K562 (cell line): ENCODE results near the gene GCSH. TPM values are rescaled to one million over a fixed set of nuclear protein-coding genes. Genes with fewer than 3 reads are reported as not detected.

ENCODE experiments used
- ATAC-seq: fragments of 200-7000 bp; cut with Tn5 transposase; 3 replicates; pipeline ENCODE4 v1.9.1; 2020; ENCODE audit warnings: moderate library complexity
- BruUV-seq: library from RNA; stranded (reverse); fragments of 400-500 nt; replicated peaks from 2 replicates; lab custom pipeline; 2021; lab: Mats Ljungman, UMichigan
- CTCF ChIA-PET: fragments of 300-600 bp; formaldehyde crosslinking; extraction: SDS; loops from one replicate; lab custom pipeline; 2021; ENCODE audit warnings: low intra/inter-chr PET ratio; lab: Yijun Ruan, JAX
- POLR2A ChIA-PET: fragments of 300-600, 350-650 bp; sonication (Branson Sonifier 250); formaldehyde crosslinking; extraction: SDS; loops from one replicate; lab custom pipeline; 2021; ENCODE audit warnings: antibody characterized with exemption, inconsistent platforms; lab: Yijun Ruan, JAX
- DNase-seq, 4 experiments: peaks; one replicate each; pipeline versions ENCODE4 v3.0.0 to v3.0.0-alpha.2; 2011 to 2018; ENCODE audit warnings: low spot score in 3 of 4, mixed read lengths in 3 of 4; ENCODE audit errors: extremely low read depth in 1 of 4
- FAIRE-seq: peaks from 2 replicates; lab custom pipeline; 2011; peaks lifted over from hg19 to GRCh38; lab: Jason Lieb, UNC
- H2AFZ ChIP-seq: 2 replicates; pipeline ENCODE4 v1.6.0; 2011; ENCODE audit warnings: low read depth, low read length, control low read depth, inconsistent platforms
- H3K27ac ChIP-seq: fragments of 200-600 bp; 3 replicates; pipeline ENCODE4 v1.8.0; 2011; ENCODE audit warnings: low read depth, mild to moderate bottlenecking, control low read depth, inconsistent platforms, low read length, moderate library complexity, mixed read lengths; ENCODE audit errors: extremely low read depth
- H3K27me3 ChIP-seq, 2 experiments: fragments of 300-600 bp in 1 of 2; 2 replicates in 1 of 2; 3 replicates in 1 of 2; pipeline versions ENCODE4 v1.6.0 to v1.8.0; 2011; ENCODE audit warnings: inconsistent platforms in 2 of 2, low read length in 2 of 2, mild to moderate bottlenecking in 1 of 2, mixed read lengths in 1 of 2, moderate library complexity in 1 of 2; ENCODE audit not compliant: control insufficient read depth in 2 of 2, insufficient read depth in 2 of 2
- H3K36me3 ChIP-seq: fragments of 300-600 bp; 3 replicates; pipeline ENCODE4 v1.8.0; 2011; ENCODE audit warnings: mild to moderate bottlenecking, low read length, inconsistent platforms; ENCODE audit not compliant: control insufficient read depth, insufficient read depth
- H3K4me1 ChIP-seq, 2 experiments: fragments of 200-600 bp in 1 of 2; replicated peaks in 1 of 2; 2 replicates in 1 of 2; 3 replicates in 1 of 2; pipeline versions ENCODE4 v1.5.1 to v1.8.0; 2011; ENCODE audit warnings: inconsistent platforms in 2 of 2, low read length in 2 of 2, mild to moderate bottlenecking in 1 of 2, mixed read lengths in 1 of 2, moderate library complexity in 1 of 2; ENCODE audit not compliant: control insufficient read depth in 2 of 2, insufficient read depth in 2 of 2
- H3K4me2 ChIP-seq: 2 replicates; pipeline ENCODE4 v1.6.1; 2011; ENCODE audit warnings: low read length, control low read depth, inconsistent platforms, mixed read lengths; ENCODE audit not compliant: insufficient read depth
- H3K4me3 ChIP-seq: fragments of 200-600 bp; sonication (generic), shearing (Covaris generic); 2 replicates; pipeline ENCODE4 v1.5.1; 2016; ENCODE audit warnings: control low read depth, inconsistent platforms
- H3K79me2 ChIP-seq: fragments of 200-600 bp; 3 replicates; pipeline ENCODE4 v1.8.0; 2011; ENCODE audit warnings: low read length, inconsistent platforms; ENCODE audit not compliant: control insufficient read depth, insufficient read depth
- H3K9ac ChIP-seq, 2 experiments: 2 replicates each; pipeline versions ENCODE4 v1.6.0 to v1.6.1; 2011; ENCODE audit warnings: low read depth in 2 of 2, low read length in 2 of 2, control low read depth in 1 of 2, inconsistent platforms in 1 of 2, mild to moderate bottlenecking in 1 of 2, mixed read lengths in 1 of 2; ENCODE audit not compliant: insufficient read depth in 1 of 2
- H3K9me1 ChIP-seq: one replicate; pipeline ENCODE4 v1.6.0; 2011; ENCODE audit warnings: inconsistent platforms, mild to moderate bottlenecking, low read length, moderate library complexity; ENCODE audit not compliant: control insufficient read depth, insufficient read depth
- H3K9me3 ChIP-seq: replicated peaks from 2 replicates; pipeline ENCODE4 v1.5.1; 2011; ENCODE audit warnings: low read depth, low read length, inconsistent platforms; ENCODE audit not compliant: control insufficient read depth, insufficient read depth
- H4K20me1 ChIP-seq: replicated peaks from 2 replicates; pipeline ENCODE4 v1.6.1; 2011; ENCODE audit warnings: low read length, inconsistent platforms, mixed read lengths; ENCODE audit not compliant: control insufficient read depth, insufficient read depth
- BMI1 ChIP-seq: fragments of 150-350 bp; IDR thresholded peaks from 2 replicates; pipeline ENCODE4 v1.6.1; 2014; ENCODE audit warnings: low read length
- BRF1 ChIP-seq: IDR thresholded peaks from 3 replicates; pipeline ENCODE4 v1.6.1; 2011; ENCODE audit warnings: borderline replicate concordance, mild to moderate bottlenecking; ENCODE audit not compliant: insufficient read length; ENCODE audit errors: extremely low read depth
- CREM ChIP-seq: IDR thresholded peaks from 2 replicates; pipeline ENCODE4 v1.6.1; 2014; ENCODE audit warnings: antibody characterized with exemption, low read depth
- ETV1 ChIP-seq: fragments of 450-650 bp; conservative IDR thresholded peaks from 2 replicates; pipeline ENCODE4 v1.6.1; 2016; ENCODE audit warnings: missing genetic modification characterization, control low read depth, low read depth, missing compliant biosample characterization
- EZH2 ChIP-seq: IDR thresholded peaks from 2 replicates; pipeline ENCODE4 v1.6.1; 2012; ENCODE audit warnings: low read depth, mild to moderate bottlenecking, inconsistent platforms, low read length, borderline replicate concordance
- GABPB2 ChIP-seq: fragments of 250-450 bp; sonication (Bioruptor Pico); conservative IDR thresholded peaks from 2 replicates; pipeline ENCODE4 v1.5.1; 2021; ENCODE audit warnings: mild to moderate bottlenecking
- HSF4 ChIP-seq: fragments of 250-450 bp; sonication (Bioruptor Pico); IDR thresholded peaks from 2 replicates; pipeline ENCODE4 v2.1.2; 2022; ENCODE audit warnings: mild to moderate bottlenecking, moderate library complexity, borderline replicate concordance
- PHTF2 ChIP-seq: fragments of 250-450 bp; sonication (Bioruptor Pico); IDR thresholded peaks from 2 replicates; pipeline ENCODE4 v1.5.0; 2021; ENCODE audit warnings: mild to moderate bottlenecking
- POLR2AphosphoS2 ChIP-seq: IDR thresholded peaks from 2 replicates; pipeline ENCODE4 v1.6.1; 2012; ENCODE audit warnings: low read length, improper control_type of control experiment
- RBM39 ChIP-seq: fragments of 200-400 bp; formaldehyde crosslinking; optimal IDR thresholded peaks from 2 replicates; pipeline ENCODE3; 2018; ENCODE audit warnings: low read depth, low read length
- SRSF3 ChIP-seq: fragments of 200-400 bp; formaldehyde crosslinking; IDR thresholded peaks from 2 replicates; pipeline ENCODE4 v1.6.1; 2016; ENCODE audit warnings: mild to moderate bottlenecking, low read length, moderate library complexity; ENCODE audit not compliant: insufficient read depth
- TFAM ChIP-seq: fragments of 250-450 bp; sonication (Bioruptor Pico); conservative IDR thresholded peaks from 2 replicates; pipeline ENCODE4 v1.5.0; 2021; ENCODE audit warnings: mild to moderate bottlenecking, moderate library complexity
- TOE1 ChIP-seq, 2 experiments: fragments of 450-650 bp in 1 of 2; sonication (generic) in 1 of 2; formaldehyde crosslinking in 1 of 2; IDR thresholded peaks; 2 replicates each; pipeline versions ENCODE4 v1.7.1 to v1.8.0; 2016 to 2022; ENCODE audit warnings: borderline replicate concordance in 2 of 2, mild to moderate bottlenecking in 2 of 2, antibody characterized with exemption in 1 of 2, inconsistent platforms in 1 of 2, low read depth in 1 of 2, missing genetic modification reagents in 1 of 2, moderate library complexity in 1 of 2
- ZNF121 ChIP-seq: sonication (generic); formaldehyde crosslinking; conservative IDR thresholded peaks from 2 replicates; pipeline ENCODE4 v1.8.0; 2022; ENCODE audit warnings: missing genetic modification reagents
- ZNF224 ChIP-seq: sonication (generic); formaldehyde crosslinking; IDR thresholded peaks from 2 replicates; pipeline ENCODE4 v1.8.0; 2022; ENCODE audit warnings: mild to moderate bottlenecking, missing genetic modification reagents
- ZNF79 ChIP-seq: fragments of 250-450 bp; sonication (Bioruptor Pico); IDR thresholded peaks from 2 replicates; pipeline ENCODE4 v1.4.0; 2020; ENCODE audit warnings: low read depth, mild to moderate bottlenecking, moderate library complexity
- WGBS: fragments of 100-300 bp; shearing (Covaris generic); methylation state at CpG from one replicate; pipeline ENCODE4 v1.1.6; 2016; ENCODE audit warnings: low coverage, mixed read lengths; ENCODE audit not compliant: insufficient coverage; ENCODE audit errors: missing lambda C conversion rate; 5-methylcytosine and 5-hydroxymethylcytosine counted together
- in situ Hi-C: fragments of 300-500 bp; cut with MboI; formaldehyde crosslinking; loops from 4 replicates; pipeline ENCODE4 v1.15.0; 2018; ENCODE audit warnings: inconsistent platforms, mixed read lengths
- intact Hi-C: fragments of 100-400 bp; cut with micrococcal nuclease; formaldehyde crosslinking; loops from 2 replicates; pipeline ENCODE4 v1.14.2; 2022
- polyA plus RNA-seq, 8 experiments: library from polyadenylated mRNA; depleted of rRNA in 4 of 8; stranded (reverse) in 5 of 8; unstranded in 3 of 8; fragments of >200 nt; fragmentation: Nextera tagmentation in 2 of 8; fragmentation: Illumina TruSeq in 1 of 8; extraction: Ambion mirVana in 2 of 8; extraction: Trizol in 1 of 8; gene quantifications; 2 replicates each; pipeline versions ENCODE4 v1.2.1 to v1.2.3, GENCODE V29; 2011 to 2014; ENCODE audit warnings: inconsistent platforms in 1 of 8, missing spikeins in 1 of 8
- total RNA-seq, 7 experiments: library from RNA; depleted of rRNA in 6 of 7; stranded (reverse); fragments of >200 nt in 6 of 7; fragmentation: Illumina TruSeq in 2 of 7; extraction: Trizol in 2 of 7; gene quantifications; 2 replicates each; pipeline versions ENCODE4 v1.2.1 to v1.2.3, GENCODE V29; 2011 to 2021; ENCODE audit warnings: low replicate concordance in 1 of 7
- TF ChIP-seq, protein P1 (sequence below): sonication (generic); formaldehyde crosslinking; IDR thresholded peaks from 2 replicates; pipeline ENCODE4 v1.8.0; 2023; ENCODE audit warnings: missing genetic modification reagents, mild to moderate bottlenecking, borderline replicate concordance
- TF ChIP-seq, protein P2 (sequence below): fragments of 450-650 bp; formaldehyde crosslinking; IDR thresholded peaks from 2 replicates; pipeline ENCODE4 v1.4.0; 2022; ENCODE audit warnings: mild to moderate bottlenecking, moderate library complexity

Gene GCSH
- total and polyA plus RNA-seq, 9 of the 15 experiments (the other 6 are each of a cell fraction or from before 2014, with no cell fraction given): 35.0 to 121 (median 89.0) TPM

DNA sequence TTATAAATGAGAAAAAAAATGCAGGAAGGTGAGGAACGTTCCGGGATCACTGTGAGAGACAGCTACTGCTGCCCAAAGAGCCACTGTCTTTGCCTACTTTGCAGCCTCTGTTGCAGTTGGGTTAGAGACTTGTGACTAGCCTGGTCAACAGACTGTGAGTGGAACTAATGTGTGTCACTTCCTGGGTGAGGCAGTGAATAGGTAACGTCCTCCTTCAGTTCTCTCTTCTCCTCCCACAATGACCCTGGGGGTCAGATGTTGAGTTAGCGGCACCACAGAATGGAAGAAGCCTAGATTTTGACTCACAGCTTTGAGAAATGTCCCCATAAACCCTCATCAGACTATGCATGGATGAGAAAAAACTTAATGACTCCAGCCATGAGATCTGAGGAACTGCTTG is 24.4 kb downstream of the GCSH start:
- H3K9me3 ChIP-seq: no peaks in the 10 kb centered on the region
- WGBS: 20% methylated on average over 4 of the region's 4 CpGs
- ATAC-seq (peak; percentile 51), DNase-seq (peak; percentile 61 to 65 (median 63)), FAIRE-seq (peak; percentile 85)
- H3K4me1 ChIP-seq: peaks cover 5 to 10% of the 10 kb centered on the region in 2 experiments; a peak in 4 of 5 replicates
- H3K27ac ChIP-seq: peak overlapping the region; percentile 29; the same call in 1 of the 3 replicates
- CTCF ChIA-PET: no interaction called here
- H2AFZ ChIP-seq: no peak overlapping the region
- POLR2A ChIA-PET: interaction anchor here (0.7 kb wide), 1 partner anchor 26 kb away, joined by 3 read pairs; no protein-coding TSS in a partner anchor
- BruUV-seq: no TSS peak
- H3K9ac ChIP-seq: no peak overlapping the region
- H3K36me3 ChIP-seq: no peaks in the 10 kb centered on the region
- no peaks in the 10 kb centered on the region for H3K27me3 ChIP-seq
- intact Hi-C loops: no loop called here
- no peaks in the 10 kb centered on the region for H3K79me2 ChIP-seq
- H3K9me1 ChIP-seq: no peaks in the 10 kb centered on the region
- H4K20me1 ChIP-seq: no peaks in the 10 kb centered on the region
- no peak overlapping the region for H3K4me2 ChIP-seq
- no peak overlapping the region for H3K4me3 ChIP-seq
- in situ Hi-C loops: no loop called here
- TF ChIP-seq ZNF79 (CRISPR knock-in tag) (no peak), HSF4 (no peak), GABPB2 (CRISPR knock-in tag) (no peak), SRSF3 (no peak), CREM (peak; percentile 69), BRF1 (no peak), TFAM (CRISPR knock-in tag) (no peak), TOE1 (IDR thresholded peaks at IDR 0.05; ENCODE audit: borderline replicate concordance) (0 out of 2 replicates have a peak, but pooled peaks have one; percentile 25), TOE1 (CRISPR knock-in tag; IDR thresholded peaks at IDR 0.05; ENCODE audit: borderline replicate concordance, low read depth) (no peak), BMI1 (no peak), ZNF224 (no peak), ETV1 (tag) (peak; percentile 39; the same call in 1 of the 2 replicates), POLR2AphosphoS2 (no peak), EZH2 (no peak), ZNF121 (CRISPR knock-in tag) (no peak), PHTF2 (CRISPR knock-in tag) (no peak), RBM39 (no peak)
- TF ChIP-seq, protein P1, sequence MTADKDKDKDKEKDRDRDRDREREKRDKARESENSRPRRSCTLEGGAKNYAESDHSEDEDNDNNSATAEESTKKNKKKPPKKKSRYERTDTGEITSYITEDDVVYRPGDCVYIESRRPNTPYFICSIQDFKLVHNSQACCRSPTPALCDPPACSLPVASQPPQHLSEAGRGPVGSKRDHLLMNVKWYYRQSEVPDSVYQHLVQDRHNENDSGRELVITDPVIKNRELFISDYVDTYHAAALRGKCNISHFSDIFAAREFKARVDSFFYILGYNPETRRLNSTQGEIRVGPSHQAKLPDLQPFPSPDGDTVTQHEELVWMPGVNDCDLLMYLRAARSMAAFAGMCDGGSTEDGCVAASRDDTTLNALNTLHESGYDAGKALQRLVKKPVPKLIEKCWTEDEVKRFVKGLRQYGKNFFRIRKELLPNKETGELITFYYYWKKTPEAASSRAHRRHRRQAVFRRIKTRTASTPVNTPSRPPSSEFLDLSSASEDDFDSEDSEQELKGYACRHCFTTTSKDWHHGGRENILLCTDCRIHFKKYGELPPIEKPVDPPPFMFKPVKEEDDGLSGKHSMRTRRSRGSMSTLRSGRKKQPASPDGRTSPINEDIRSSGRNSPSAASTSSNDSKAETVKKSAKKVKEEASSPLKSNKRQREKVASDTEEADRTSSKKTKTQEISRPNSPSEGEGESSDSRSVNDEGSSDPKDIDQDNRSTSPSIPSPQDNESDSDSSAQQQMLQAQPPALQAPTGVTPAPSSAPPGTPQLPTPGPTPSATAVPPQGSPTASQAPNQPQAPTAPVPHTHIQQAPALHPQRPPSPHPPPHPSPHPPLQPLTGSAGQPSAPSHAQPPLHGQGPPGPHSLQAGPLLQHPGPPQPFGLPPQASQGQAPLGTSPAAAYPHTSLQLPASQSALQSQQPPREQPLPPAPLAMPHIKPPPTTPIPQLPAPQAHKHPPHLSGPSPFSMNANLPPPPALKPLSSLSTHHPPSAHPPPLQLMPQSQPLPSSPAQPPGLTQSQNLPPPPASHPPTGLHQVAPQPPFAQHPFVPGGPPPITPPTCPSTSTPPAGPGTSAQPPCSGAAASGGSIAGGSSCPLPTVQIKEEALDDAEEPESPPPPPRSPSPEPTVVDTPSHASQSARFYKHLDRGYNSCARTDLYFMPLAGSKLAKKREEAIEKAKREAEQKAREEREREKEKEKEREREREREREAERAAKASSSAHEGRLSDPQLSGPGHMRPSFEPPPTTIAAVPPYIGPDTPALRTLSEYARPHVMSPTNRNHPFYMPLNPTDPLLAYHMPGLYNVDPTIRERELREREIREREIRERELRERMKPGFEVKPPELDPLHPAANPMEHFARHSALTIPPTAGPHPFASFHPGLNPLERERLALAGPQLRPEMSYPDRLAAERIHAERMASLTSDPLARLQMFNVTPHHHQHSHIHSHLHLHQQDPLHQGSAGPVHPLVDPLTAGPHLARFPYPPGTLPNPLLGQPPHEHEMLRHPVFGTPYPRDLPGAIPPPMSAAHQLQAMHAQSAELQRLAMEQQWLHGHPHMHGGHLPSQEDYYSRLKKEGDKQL (CRISPR knock-in tag): no peak
- TF ChIP-seq, protein P2, sequence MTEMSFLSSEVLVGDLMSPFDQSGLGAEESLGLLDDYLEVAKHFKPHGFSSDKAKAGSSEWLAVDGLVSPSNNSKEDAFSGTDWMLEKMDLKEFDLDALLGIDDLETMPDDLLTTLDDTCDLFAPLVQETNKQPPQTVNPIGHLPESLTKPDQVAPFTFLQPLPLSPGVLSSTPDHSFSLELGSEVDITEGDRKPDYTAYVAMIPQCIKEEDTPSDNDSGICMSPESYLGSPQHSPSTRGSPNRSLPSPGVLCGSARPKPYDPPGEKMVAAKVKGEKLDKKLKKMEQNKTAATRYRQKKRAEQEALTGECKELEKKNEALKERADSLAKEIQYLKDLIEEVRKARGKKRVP (CRISPR knock-in tag): no peak
